GM18526 (cell line): Measurements from ENCODE around the gene CCNJ.

Source experiments
- POLR2A ChIP-seq: IDR thresholded peaks from 3 replicates; pipeline ENCODE4 v1.6.1; 2011; ENCODE audit not compliant: insufficient read length; ENCODE audit errors: extremely low read depth

Gene CCNJ

DNA sequence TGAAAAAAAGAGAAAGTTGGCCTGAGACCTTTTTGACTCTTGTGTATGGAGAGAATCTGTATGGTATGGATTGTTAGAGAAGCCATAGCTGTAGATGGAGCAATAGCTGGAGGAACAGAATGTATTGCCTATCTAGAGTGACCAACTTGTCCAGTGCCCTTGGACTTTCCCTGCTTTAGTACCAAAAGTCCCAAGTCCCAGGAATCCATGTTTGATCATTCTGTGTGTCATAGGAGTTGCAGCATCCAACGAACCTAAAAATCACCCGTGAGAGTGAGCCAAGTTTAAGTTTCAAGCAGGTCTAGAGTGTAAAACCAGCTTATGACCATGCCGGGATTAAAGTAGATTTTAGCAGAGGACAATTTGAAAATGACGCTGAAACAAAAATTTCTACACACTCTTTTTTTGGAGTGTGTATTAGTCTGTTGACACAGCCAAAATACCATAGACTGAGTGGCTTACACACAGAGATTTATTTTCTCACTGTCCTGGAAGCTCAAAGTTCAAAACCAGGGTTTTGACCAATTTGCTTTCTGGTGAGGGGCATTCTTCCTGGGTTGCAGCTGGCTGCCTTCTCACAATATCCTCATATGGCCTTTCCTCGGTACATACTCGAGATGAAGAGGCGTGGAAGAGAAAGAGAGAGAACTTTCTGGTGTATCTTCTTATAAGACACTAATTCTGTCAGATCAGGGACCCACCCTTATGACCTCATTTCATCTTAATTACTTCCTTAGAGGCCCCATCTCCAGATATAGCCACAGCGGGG lies 49.8 kb downstream of the CCNJ start:
- no peak for TF ChIP-seq POLR2A

DNA sequence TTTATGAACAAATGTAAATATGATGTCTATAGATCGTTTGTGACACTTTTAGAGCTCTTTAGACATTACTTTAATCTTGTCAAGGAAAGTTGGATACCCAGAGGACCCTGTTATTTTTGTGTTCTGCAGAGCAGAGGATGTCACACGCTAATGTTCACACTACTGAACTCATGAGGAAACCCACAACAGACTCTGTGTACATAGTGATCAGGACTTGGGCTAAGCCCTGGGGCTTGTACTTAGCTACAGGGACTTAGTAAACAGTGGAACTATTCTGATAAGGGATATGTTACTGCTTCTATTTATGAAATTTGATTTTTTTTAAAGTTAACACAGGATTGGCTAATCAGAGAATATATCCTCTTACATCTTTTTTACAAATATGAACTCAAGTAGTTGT lies 50.6 kb downstream of the CCNJ start:
- TF ChIP-seq POLR2A = no peak

GRCh38 chr10:96096958-96097357 lies 53.6 kb downstream of the CCNJ start:
- no peak for TF ChIP-seq POLR2A

DNA sequence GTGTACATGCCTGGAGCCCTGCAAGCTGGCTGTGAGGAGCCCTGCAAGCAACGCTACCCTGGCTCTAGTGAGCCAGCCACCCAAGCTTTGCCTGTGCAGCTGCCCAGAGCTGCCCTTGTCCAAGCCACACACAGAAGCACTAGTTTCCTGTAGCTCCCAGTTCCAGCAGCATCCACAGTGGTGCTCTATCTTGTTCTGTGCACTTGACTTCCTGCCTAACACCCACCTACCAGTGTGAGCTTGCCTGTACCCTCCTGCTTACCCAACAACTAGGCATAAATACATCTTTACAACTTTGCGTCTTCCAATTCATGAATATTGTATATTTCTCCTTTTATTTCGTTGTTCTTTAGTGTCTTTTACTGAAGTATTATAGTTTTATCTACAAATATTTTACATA lies 54.5 kb downstream of the CCNJ start:
- no peak for TF ChIP-seq POLR2A

DNA sequence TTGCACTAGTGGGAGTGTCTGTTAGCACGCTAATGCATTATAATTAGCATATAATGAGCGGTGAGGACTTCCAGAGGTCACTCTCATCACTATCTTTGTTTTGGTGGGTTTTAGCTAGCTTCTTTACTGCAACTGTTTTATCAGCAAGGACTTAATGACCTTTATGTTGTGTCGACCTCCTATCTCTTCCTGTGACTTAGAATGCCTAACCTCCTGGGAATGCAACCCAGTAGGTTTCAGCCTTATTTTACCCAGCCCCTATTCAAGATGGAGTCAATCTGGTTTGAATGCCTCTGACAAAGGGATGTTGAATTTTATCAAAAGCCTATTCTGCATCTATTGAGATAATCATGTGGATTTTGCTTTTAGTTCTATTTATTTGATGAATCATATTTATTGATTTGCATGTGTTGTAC lies 64.2 kb downstream of the CCNJ start:
- no peak for TF ChIP-seq POLR2A
